Measurements from ENCODE around the gene SNX9. TPM values are rescaled to one million over a fixed set of nuclear protein-coding genes. Genes with fewer than 3 reads are reported as not detected.

Gene SNX9
- total and polyA plus RNA-seq, 2 of the 8 experiments (the other 6 are each of a cell fraction or from before 2014, with no cell fraction given) = 11.8 to 23.2 TPM

DNA sequence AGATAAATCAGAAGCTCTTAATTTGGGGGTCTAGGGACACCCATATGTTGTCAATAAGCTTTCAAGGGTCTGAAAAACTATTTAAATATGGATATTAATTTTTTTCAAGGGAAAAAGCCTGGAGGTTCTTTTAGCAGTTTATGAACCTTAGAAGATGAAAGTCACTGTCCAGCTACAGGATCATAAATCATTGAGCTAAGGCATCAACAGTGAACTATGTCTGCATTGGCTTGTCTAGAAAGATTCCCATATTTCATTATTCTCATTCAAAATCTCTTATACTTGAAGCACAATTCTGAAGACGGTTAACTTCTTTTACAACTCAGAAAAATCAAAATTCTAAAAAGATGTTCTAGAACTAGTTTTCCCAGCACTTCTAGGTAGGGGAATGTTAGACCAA, 34.9 kb upstream of the SNX9 start (continued):
- TF ChIP-seq TBP (IDR thresholded peaks at IDR 0.05; ENCODE audit: low read depth, low read length) = no peak
- TF ChIP-seq SIRT6 (IDR thresholded peaks at IDR 0.05; ENCODE audit: low read length) = no peak

All from H1 (cell line).